NCI-H524 (cell line): ENCODE measurements around the gene CLCF1.
"Not testable (repeated sequence)": the region's sequence is repeated elsewhere in the genome, so short reads cannot be mapped to it uniquely, and the experiment has no call there.

Experiments used
- DNase-seq, 2 experiments: peaks; one replicate each; lab custom pipeline; 2025; lab: John Stamatoyannopoulos, UW

Gene CLCF1

DNA sequence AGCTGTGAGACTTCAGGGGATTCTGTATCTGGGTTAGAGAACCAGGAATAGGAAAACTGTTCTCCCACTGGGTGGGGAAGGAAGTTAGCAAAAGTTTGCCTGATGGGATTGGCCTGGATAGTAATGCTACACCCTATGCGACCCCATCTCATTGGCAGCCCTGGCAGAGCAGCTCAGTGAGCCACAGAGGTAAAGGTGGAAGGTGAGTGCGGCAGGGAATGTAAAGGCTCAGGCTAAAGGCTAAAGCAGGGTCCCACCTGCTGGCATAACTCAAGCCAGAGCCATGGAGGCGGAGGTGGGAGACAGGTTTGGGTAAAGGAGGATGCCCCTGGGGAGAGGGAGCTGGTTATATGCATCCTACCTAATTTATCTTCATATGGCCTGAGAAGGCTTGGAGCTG is 51.3 kb downstream of the CLCF1 start:
- DNase-seq, result no peak

DNA sequence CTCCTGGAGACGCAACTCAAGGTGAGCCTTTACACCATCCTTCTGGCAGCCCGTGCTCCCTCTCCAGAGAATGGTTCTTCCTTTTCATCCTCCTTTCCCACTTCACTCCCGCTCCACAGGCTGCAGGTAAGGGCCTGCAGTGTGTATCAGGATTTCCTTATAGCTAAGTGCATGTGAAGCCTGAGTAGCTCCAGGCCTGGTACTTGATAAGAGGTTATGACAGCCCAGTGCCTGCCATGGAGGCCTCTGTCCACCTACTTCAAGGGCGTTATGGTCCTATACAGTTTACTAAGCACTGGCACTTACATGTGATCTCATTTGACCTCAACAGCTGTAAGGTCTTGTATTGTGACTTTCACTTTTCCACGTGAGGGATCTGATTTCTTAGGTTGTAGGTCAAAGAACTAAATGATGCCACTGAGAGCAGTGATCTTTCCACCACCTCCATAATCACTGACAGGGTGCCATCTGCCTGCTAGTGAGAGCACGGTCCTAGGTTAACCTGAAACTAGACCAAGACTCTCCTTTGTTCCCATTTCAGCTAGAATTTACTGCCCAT is 52.0 kb downstream of the CLCF1 start:
- DNase-seq, result no peak

GRCh38 chr11:67320691-67321090 is 52.7 kb downstream of the CLCF1 start:
- no peak for DNase-seq

GRCh38 chr11:67320011-67320410 is 53.4 kb downstream of the CLCF1 start:
- no peak for DNase-seq

DNA sequence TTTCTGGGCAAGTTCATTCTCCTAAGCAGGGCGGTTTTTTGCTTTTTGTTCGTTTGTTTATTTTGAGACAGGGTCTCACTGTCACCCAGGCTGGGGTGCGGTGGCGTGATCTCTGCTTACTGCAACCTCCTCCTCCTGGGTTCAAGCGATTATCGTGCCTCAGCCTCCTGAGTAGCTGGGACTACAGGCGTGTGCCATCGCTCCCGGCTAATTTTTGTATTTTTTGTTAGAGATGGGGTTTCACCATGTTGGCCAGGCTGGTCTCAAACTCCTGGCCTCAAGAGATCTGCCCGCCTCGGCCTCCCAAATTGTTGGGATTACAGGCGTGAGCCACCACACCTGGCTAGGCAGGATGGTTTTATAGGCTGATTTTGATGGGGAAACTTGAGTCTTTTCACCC is 54.5 kb downstream of the CLCF1 start:
- not testable (repeated sequence) for DNase-seq

DNA sequence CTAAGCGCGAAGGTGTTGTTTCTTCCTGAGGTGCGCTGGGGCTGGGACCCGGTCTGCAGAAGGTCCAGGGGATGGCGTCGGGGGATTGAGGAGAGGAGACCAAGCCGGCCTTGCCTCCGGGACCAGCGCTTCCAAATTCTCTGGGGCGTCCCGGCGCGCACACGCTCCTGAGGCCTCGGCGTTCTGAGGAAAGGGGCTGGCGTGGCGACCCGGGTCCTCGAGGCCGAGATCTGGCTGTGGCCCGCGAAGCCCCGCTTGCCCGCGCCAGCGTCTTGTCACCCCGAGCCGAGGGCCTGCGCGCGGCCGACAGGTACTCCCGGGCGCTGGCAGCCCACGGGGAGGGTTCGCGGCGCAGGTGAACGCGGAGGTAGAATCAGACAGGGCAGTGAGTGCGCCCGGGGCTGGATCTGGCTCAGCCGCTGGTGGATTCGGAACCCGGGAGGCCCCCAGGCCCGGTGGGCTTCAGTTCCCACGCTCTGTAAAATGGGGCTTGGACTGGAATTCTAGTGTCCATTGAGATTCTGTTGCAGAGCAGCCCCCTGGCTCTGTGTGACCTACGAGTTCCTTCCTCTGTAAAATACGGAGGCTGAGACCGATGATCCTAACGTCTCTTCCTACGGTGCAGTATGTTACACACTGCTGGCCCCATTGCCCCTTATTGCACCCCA is 55.4 kb downstream of the CLCF1 start:
- peak in 1 of 2 experiments; percentile 55 for DNase-seq

- DNase-seq, result peak; percentile 93 to 95
Measured at GRCh38 chr11:67317205-67317887, 56.1 kb downstream of the CLCF1 start.

- no peak for DNase-seq
Measured at GRCh38 chr11:67316882-67317204, 56.6 kb downstream of the CLCF1 start.

DNA sequence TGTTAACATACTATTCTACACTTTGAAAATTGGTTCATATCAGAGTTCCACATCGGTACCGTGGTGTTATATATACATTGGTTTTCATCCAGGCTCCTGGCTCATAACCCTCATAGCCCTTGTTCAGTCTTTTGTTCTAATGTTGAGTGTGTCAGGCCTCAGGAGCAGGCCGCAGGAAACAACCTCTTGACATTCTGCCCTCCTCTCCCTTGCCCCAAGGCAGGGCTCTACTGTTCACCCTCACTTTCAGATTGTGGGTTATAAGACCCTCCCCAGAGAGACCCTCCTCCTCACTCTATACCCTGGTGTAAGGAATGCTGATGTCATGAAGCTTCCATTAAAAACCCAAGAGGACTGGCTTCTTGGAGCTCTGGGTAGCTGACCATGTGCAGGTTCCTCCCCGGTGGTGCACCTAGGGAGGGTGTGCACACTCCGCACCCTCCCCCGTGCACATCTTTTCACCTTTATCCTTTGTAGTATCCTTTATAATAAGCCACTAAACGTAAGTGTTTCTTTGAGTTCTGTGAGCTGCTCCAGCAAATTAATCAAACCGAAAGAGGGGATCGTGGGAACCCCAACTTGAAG is 58.0 kb downstream of the CLCF1 start:
- DNase-seq, result no peak

GRCh38 chr11:67314218-67314617 is 59.2 kb downstream of the CLCF1 start:
- DNase-seq, result no peak
